Dedifferentiated amniotic fluid mesenchymal stem cell (primary cell): Measurements from ENCODE around the gene LYPD5.
A peak's percentile ranks its signal among the peaks of the same experiment; 100 is the strongest.
"Not testable (repeated sequence)": the region's sequence is repeated elsewhere in the genome, so short reads cannot be mapped to it uniquely, and the experiment has no call there.

Experiments
- DNase-seq: peaks from one replicate; pipeline ENCODE4 v3.0.0-alpha.2; 2016; ENCODE audit errors: extremely low spot score

The LYPD5 gene

DNA sequence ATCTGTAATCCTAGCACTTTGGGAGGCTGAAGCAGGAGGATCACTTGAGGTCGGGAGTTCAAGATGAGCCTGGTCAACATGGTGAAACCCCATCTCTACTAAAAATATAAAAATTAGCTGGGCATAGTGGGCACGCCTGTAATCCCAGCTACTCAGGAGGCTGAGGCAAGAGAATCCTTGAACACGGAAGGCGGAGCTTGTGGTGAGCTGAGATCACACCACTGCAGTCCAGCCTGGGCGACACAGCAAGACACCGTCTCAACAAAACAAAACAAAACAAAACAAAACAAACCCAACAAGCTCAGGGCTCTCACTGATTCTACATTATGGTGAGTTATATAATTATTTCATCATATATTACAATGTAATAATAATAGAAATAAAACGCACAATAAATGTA is 4.2 kb upstream of the LYPD5 start:
- not testable (repeated sequence) for DNase-seq

- no peak for DNase-seq
Observed at GRCh38 chr19:43804432-43804831, 2.2 kb upstream of the LYPD5 start.

DNA sequence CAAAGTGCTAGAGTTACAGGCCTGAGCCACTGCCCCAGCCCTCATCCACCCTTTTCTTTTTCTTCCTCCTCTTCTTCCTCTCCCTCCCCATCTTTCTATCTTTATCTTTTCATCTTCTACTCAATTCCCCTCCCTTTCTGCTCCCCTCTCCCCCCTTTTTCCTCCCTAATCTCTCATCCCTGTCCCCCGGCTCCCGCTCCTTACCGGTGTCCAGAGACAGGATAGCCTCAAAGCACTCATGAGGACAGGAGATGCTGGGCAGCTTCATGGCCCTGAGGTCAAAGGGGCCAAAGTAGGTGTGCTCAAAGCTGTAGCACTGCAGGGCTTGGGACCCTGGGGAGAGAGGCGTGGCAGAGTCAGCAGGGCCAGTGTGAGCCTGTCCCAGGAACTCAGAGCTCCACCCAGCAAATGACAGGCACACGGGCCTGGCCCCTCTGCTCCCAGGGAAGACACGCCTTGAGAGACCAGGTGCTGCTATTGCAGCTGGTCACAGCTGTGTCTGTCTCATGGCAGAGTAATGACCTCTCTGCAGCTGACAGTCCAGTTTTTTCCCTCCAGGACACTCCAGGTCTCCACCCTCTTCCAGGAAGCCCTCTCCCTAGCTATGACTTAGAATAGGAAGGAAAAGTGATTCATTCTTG is 2.6 kb downstream of the LYPD5 start:
- no peak for DNase-seq

GRCh38 chr19:43798546-43799409 is 3.5 kb downstream of the LYPD5 start:
- no peak for DNase-seq

DNA sequence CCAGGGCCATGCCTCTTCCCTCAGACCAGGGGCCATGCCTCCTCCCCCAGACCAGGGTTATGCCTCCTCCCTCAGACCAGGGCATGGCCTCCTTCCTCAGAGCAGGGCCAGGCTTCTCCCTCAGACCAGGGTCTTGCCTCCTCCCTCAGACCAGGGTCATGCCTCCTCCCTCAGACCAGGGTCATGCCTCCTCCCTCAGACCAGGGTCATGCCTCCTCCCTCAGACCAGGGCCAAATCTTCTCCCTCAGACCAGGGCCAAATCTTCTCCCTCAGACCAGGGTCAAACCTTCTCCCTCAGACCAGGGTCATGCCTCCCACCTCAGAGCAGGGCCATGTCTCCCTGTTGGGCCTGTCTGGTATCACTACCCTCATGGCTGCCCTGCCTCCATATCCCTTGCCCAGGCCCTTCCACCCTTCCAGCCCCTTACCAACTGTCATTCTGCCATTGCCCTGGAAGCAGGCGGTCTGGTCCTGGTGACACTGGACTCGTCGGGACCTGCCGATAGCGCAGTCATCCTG is 4.2 kb downstream of the LYPD5 start:
- DNase-seq: no peak

DNA sequence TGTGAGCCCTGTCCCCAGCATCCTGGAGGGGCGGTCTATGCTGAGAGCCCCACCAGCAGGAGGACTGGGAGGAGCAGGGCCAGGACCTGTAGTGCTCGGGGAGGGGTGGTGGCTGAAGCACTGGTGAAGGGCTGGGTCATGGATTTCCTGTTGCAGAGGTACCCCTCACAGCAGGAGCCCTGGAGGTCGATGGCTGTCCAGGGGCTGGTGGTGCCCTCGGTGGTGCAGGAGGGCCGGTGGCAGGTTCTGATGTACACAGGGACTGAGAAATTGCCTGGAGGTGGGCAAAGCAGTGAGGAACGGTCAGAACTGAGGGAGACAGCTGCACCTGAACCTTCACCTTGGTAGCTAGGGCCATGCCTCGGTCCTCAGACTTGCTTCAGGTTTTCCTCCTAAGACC is 4.7 kb downstream of the LYPD5 start:
- DNase-seq: no peak

DNA sequence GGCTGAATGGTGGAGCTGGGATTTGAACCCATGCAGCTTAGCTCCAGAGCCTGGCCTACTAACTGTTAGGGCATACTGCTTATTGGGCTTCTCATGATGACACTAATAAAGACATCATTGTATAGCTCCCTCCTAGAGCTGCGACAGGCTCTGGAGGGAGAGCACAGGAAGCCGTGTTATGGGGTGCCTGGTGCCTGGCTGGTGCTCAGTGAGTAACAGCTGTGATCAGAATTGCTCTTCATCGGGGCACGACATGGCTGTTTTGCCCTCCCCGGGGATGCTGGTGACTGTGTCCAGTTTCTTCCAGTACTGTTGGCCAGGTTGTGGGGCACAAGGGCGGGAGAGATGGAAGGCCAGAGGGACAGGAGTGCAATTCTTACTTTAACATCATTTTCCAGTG is 5.1 kb downstream of the LYPD5 start:
- no peak for DNase-seq

- DNase-seq: no peak
Observed at GRCh38 chr19:43790587-43790986, 11.7 kb downstream of the LYPD5 start.

DNA sequence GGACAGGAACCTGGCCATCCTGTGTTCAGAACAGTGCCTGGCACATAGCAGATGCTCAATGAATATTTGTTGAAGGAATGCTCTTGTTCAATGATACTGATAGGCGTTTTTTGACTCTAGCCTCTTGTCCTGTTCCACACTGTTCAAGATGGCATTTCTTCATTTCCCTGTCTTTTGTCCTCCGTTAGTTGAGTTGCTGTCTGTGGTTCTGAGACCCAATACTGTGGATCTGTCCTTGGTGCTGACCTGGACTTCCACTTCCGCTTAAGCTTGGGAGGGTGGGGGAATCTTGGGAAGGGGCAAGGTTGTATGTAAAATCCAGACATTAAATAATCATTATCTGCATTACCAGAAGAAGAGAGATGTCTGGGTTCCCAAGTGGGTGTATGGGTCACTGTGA is 13.2 kb downstream of the LYPD5 start:
- no peak for DNase-seq

DNA sequence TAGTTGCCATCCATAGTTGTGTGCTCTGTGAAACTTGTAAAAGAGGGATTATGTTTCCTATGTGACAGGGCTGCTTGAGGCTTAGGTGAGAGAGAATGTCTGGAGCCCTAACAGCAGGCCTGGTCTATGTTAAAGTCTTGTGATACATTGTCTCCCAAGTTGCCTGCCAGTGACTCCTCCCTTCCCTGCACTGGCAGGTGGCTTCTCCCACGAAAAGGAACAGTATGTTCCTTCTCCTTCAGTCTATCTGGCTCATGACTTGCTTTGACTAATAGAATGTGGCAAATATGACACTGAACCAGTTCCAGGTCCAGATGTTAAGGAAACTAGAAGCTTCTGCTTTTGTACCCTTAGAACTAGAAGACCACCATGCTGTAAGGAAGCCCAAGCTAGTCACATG is 15.6 kb downstream of the LYPD5 start:
- DNase-seq: no peak

DNA sequence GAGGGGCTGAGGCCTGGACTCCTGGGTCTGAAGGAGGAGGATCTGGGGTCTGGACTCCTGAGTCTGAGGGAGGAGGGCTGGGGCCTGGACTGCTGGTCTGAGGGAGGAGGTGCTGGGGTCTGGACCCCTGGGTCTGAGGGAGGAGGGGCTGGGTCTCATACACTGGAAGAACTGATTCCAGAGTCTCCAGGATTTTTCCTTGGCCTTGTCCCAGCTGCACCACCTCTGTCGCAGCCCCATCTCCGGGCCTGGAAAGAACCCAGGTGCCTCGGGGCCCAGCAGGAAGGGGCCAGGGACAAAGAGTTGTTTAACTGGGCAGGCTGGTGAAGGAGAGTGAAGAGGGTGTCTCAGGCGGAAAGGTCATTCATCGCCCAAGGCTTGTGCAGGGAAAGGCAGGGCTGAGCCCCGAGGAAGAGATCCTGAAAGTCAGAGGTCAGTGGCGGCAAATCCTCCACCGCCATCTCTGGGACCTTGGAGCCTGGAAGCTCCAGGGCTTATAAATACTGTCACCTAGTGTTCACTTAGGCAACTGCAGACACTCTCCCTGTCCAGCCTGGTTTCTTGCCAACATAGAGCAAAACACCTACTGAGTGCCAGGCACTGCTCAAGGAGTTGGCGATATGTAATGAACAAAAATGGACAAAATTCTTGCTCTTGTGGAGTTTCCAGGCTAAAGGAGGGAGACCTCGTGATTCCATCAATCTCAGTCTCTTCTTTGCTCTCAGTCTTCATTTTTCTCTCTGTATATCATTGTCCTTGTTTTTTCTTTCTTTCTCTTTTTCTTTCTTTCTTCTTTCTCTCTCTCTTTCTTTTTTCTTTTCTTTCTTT is 17.1 kb downstream of the LYPD5 start:
- peak; percentile 65 for DNase-seq

GRCh38 chr19:43784241-43784980 is 17.8 kb downstream of the LYPD5 start:
- peak; percentile 71 for DNase-seq

- DNase-seq: no peak
Observed at GRCh38 chr19:43783636-43784035, 18.6 kb downstream of the LYPD5 start.

- DNase-seq: no peak
Observed at GRCh38 chr19:43782689-43783231, 19.5 kb downstream of the LYPD5 start.

GRCh38 chr19:43782311-43782660 is 20.0 kb downstream of the LYPD5 start:
- DNase-seq: no peak

DNA sequence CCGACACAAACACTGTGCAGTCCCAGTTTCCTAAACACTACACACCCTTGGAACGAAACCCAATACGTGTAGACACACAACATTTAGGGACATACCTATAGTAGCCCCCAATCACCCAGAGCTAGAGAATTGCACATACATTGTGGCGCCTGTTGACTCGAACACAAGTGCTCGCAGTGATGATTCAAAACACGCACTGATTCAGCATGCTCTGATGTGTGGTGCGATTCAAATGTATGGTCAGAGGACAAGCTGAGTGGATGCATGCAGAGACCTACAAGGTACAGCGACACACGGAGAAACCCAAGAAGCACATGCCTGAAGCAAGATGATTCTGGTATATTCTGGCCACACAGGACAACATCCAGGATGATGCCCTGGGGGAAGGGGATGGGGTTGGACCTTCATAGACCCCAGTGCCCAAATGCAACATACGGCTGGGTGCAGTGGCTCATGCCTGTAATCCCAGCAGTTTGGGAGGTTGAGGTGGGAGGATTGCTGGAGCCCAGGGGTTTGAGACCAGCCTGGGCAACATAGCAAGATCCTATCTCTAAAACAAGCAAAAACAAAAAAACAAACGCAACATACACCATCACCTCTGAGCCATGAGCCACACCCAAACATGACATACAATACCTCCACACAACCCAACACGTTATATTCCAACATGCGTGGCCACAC is 20.5 kb downstream of the LYPD5 start:
- no peak for DNase-seq

GRCh38 chr19:43780706-43781525 is 21.3 kb downstream of the LYPD5 start, which contains the start of gene KCNN4:
Gene KCNN4, minus strand, starts transcription at chr19:43780973. Its CDS starts 112 bp downstream, at chr19:43780861.
- DNase-seq: peak; percentile 45

- DNase-seq: no peak
Observed at GRCh38 chr19:43779820-43780219, 22.4 kb downstream of the LYPD5 start.

DNA sequence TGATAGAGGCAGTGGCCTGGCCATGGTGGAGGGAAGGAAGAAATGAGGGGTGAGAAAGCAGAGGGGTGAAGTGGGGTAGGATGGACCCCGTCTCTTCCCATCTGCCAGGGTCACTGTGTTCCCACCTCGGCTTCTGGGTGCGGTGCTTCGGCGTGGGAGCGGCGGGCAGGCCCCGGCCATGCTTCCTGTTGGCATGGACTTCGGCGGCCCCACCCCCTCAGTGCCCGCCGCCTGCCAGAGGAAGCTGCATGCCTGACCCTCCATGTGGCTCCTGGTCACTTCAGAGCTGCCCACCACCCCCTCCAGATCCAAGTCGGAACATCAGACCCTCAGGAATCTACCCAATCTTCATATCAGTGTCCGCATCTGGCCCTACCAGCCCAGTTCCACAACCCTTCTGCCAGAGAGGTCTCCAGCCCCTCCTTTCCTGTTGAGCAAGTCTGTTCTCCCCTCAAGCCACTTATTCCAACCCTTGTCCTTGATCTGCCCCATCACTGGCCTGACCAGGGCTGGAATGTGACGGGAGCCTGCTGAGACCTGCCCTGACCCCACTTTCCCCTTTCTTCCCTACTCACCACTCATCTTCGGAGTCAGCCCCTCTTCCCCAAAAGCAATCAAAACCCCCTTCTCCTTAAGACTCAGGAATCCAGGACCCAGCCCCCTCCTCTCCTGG is 23.0 kb downstream of the LYPD5 start:
- DNase-seq: no peak
